Measurements from ENCODE around the gene GOLGA1.

DNA sequence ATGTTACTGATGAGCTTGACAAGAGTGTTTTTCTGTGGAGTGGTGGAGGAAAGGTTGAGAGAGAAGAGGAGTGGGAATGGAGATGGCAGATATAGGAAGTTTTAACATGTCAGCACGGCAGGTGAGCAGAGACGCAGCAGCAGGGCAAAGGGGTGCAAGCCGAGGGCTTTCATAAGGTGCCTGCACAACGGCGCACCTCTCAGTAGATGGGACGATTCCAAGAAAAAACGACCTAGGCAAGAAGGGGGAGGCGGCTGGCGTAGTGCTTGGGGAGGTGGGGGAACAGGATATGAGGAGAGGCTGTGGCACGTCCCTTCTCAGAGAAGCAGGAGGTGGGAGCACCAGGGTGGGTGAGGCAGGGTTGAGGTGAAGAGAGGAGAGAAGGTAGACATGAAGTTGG lies 54.4 kb downstream of the GOLGA1 start:
- TF ChIP-seq, protein P1, sequence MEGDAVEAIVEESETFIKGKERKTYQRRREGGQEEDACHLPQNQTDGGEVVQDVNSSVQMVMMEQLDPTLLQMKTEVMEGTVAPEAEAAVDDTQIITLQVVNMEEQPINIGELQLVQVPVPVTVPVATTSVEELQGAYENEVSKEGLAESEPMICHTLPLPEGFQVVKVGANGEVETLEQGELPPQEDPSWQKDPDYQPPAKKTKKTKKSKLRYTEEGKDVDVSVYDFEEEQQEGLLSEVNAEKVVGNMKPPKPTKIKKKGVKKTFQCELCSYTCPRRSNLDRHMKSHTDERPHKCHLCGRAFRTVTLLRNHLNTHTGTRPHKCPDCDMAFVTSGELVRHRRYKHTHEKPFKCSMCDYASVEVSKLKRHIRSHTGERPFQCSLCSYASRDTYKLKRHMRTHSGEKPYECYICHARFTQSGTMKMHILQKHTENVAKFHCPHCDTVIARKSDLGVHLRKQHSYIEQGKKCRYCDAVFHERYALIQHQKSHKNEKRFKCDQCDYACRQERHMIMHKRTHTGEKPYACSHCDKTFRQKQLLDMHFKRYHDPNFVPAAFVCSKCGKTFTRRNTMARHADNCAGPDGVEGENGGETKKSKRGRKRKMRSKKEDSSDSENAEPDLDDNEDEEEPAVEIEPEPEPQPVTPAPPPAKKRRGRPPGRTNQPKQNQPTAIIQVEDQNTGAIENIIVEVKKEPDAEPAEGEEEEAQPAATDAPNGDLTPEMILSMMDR (optimal IDR thresholded peaks at IDR 0.05 in 1 of 3, IDR thresholded peaks at IDR 0.05 in 1 of 3, conservative IDR thresholded peaks at IDR 0.05 in 1 of 3; ENCODE audit: extremely low read depth in 1 of 3, insufficient read depth in 2 of 3, low read length in 3 of 3) = no peak
- TF ChIP-seq EZH2 (IDR thresholded peaks at IDR 0.05; ENCODE audit: low read length) = no peak
